ENCODE results near the gene IGF2R.

The IGF2R gene

DNA sequence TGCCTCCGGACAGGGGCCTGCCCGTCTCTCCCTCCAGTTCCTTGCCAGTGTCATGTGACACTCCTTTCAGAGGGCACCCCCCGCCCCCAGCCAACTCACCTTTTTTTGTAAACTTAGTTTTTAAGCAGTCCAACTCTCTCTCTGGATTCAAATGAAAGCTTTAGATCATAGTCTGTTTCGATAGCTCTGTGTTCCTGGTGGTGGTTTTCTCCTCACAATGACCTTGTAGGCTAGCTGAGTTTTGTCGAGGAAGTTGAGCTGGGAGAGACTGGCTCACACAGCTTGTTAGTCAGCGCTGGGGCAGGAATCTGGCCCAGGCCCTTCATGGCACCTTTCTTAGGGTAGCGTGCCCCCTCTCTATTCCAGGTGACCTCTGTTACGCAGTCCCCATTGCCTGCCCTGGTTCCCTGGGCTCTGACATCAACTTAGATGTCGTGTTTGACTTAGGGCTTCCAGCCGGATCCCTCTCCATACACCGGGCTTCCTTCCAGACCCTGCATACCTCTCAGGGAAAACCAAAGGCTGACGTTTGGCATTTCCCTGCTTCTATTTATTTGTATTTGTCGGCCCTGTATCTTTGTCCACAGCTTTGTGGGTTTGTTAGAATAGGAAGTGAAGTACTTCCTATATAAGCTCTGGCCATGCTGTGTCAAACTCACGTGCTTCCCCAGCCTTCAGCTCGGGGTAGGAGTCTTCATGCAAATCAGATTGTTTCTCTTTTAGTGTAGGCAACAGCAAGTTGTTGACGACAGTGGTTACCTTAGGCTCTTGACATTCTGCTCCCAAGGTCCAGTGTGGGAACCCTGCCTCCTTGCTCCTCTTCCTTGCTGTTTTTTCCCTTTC is 12.7 kb downstream of the IGF2R start:
- Histone ChIP-seq H3K36me3 (ENCODE audit: control insufficient read depth, insufficient read depth, low read length) (no peaks in the 10 kb centered on the region), H3K4me1 (ENCODE audit: control insufficient read depth, insufficient read depth, low read length, poor library complexity, severe bottlenecking) (peaks cover 61% of the 10 kb centered on the region), H3K27me3 (replicated peaks; ENCODE audit: control insufficient read depth, insufficient read depth, low read length, poor library complexity, severe bottlenecking) (no peaks in the 10 kb centered on the region), H3K9me3 (ENCODE audit: control insufficient read depth, low read length) (no peaks in the 10 kb centered on the region), H3K4me3 (ENCODE audit: insufficient read depth, low read depth, low read length, poor library complexity, severe bottlenecking) (peak overlapping the region; percentile 32), H3K27ac (ENCODE audit: insufficient read depth, low read length, poor library complexity, severe bottlenecking) (peak overlapping the region; percentile 63)
- DNase-seq = peak in 2 of 3 donors; percentile 31

- no peaks in the 10 kb centered on the region for H3K9me3 ChIP-seq (ENCODE audit: control insufficient read depth, low read length)
- H3K27ac ChIP-seq (ENCODE audit: insufficient read depth, low read length, poor library complexity, severe bottlenecking) = peak overlapping the region; percentile 63
- no peak overlapping the region for H3K4me3 ChIP-seq (ENCODE audit: insufficient read depth, low read depth, low read length, poor library complexity, severe bottlenecking)
- no peak for DNase-seq
- H3K27me3 ChIP-seq (replicated peaks; ENCODE audit: control insufficient read depth, insufficient read depth, low read length, poor library complexity, severe bottlenecking) = no peaks in the 10 kb centered on the region
- no peaks in the 10 kb centered on the region for H3K36me3 ChIP-seq (ENCODE audit: control insufficient read depth, insufficient read depth, low read length)
- peaks cover 60% of the 10 kb centered on the region for H3K4me1 ChIP-seq (ENCODE audit: control insufficient read depth, insufficient read depth, low read length, poor library complexity, severe bottlenecking)
These were observed 14.0 kb downstream of the IGF2R start for GRCh38 chr6:159982731-159983506.

GRCh38 chr6:159983641-159984080 is 14.8 kb downstream of the IGF2R start:
- no peaks in the 10 kb centered on the region for H3K9me3 ChIP-seq (ENCODE audit: control insufficient read depth, low read length)
- peak overlapping the region; percentile 37 for H3K27ac ChIP-seq (ENCODE audit: insufficient read depth, low read length, poor library complexity, severe bottlenecking)
- no peak for DNase-seq
- H3K4me3 ChIP-seq (ENCODE audit: insufficient read depth, low read depth, low read length, poor library complexity, severe bottlenecking) = no peak overlapping the region
- no peaks in the 10 kb centered on the region for H3K27me3 ChIP-seq (replicated peaks; ENCODE audit: control insufficient read depth, insufficient read depth, low read length, poor library complexity, severe bottlenecking)
- peaks cover 53% of the 10 kb centered on the region for H3K4me1 ChIP-seq (ENCODE audit: control insufficient read depth, insufficient read depth, low read length, poor library complexity, severe bottlenecking)
- H3K36me3 ChIP-seq (ENCODE audit: control insufficient read depth, insufficient read depth, low read length) = no peaks in the 10 kb centered on the region

- H3K36me3 ChIP-seq (ENCODE audit: control insufficient read depth, insufficient read depth, low read length) = no peaks in the 10 kb centered on the region
- H3K4me1 ChIP-seq (ENCODE audit: control insufficient read depth, insufficient read depth, low read length, poor library complexity, severe bottlenecking) = peaks cover 54% of the 10 kb centered on the region
- H3K27me3 ChIP-seq (replicated peaks; ENCODE audit: control insufficient read depth, insufficient read depth, low read length, poor library complexity, severe bottlenecking) = no peaks in the 10 kb centered on the region
- no peak overlapping the region for H3K4me3 ChIP-seq (ENCODE audit: insufficient read depth, low read depth, low read length, poor library complexity, severe bottlenecking)
- no peak for DNase-seq
- no peak overlapping the region for H3K27ac ChIP-seq (ENCODE audit: insufficient read depth, low read length, poor library complexity, severe bottlenecking)
- no peaks in the 10 kb centered on the region for H3K9me3 ChIP-seq (ENCODE audit: control insufficient read depth, low read length)
These were observed 15.4 kb downstream of the IGF2R start for GRCh38 chr6:159984268-159984786.

DNA sequence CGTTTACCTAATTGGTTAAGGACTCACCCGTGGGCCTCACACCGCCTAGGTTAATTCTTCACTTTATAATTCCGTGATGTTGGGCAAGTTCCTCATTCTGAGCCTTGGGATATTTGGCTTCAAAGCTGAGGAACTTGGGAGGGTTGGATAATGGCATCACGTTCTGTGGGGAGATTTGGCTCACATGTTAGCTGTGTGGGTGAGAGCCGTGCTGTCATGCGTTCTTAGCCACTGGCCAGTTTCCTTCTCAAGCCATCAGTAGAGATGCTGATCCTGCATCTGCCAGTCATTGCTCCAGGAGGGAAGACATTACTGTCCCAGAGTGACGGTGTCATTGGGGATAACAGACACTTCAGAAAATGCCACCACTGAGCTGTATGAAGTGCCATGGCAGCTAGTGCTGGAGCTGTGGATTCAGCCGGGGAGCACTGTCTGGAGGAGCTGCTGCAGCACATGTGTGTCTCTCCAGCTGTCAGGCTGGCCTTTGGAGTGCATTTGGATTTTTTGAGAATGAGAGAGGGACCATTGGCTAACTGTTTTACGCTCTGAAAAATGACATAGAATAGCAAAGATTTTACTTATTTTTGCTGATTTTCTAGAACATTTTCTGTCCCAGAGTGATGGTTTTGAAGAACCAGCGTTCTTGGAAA is 16.5 kb downstream of the IGF2R start:
- no peaks in the 10 kb centered on the region for H3K27me3 ChIP-seq (replicated peaks; ENCODE audit: control insufficient read depth, insufficient read depth, low read length, poor library complexity, severe bottlenecking)
- no peak overlapping the region for H3K27ac ChIP-seq (ENCODE audit: insufficient read depth, low read length, poor library complexity, severe bottlenecking)
- H3K4me1 ChIP-seq (ENCODE audit: control insufficient read depth, insufficient read depth, low read length, poor library complexity, severe bottlenecking) = peaks cover 52% of the 10 kb centered on the region
- no peak overlapping the region for H3K4me3 ChIP-seq (ENCODE audit: insufficient read depth, low read depth, low read length, poor library complexity, severe bottlenecking)
- no peaks in the 10 kb centered on the region for H3K9me3 ChIP-seq (ENCODE audit: control insufficient read depth, low read length)
- no peaks in the 10 kb centered on the region for H3K36me3 ChIP-seq (ENCODE audit: control insufficient read depth, insufficient read depth, low read length)
- no peak for DNase-seq

DNA sequence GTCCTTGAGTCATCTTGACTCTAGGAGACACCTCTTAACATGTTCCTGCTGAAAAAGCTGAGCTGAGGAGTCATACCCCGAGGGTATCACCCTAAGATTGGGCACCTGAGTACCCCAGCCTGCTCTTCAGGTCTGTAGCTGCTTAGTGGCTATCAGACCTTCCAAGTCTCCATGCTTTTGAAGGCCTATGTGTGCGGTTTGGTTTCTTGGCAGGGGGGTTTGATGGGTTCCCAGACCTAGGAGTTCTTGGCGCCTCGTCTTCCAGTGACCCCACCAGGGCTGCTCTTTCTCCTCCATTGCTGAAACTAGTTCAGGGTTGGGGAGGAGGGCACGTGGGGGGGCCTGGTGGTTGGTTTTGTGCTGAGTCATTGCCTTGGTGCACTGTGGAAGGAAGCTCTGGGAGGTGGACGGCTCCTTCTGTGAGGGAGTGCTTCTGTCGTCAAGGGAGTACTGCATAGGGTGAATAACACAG is 20.1 kb downstream of the IGF2R start:
- H3K27ac ChIP-seq (ENCODE audit: insufficient read depth, low read length, poor library complexity, severe bottlenecking) = no peak overlapping the region
- H3K27me3 ChIP-seq (replicated peaks; ENCODE audit: control insufficient read depth, insufficient read depth, low read length, poor library complexity, severe bottlenecking) = no peaks in the 10 kb centered on the region
- H3K9me3 ChIP-seq (ENCODE audit: control insufficient read depth, low read length) = no peaks in the 10 kb centered on the region
- H3K4me3 ChIP-seq (ENCODE audit: insufficient read depth, low read depth, low read length, poor library complexity, severe bottlenecking) = no peak overlapping the region
- no peak for DNase-seq
- peaks cover 6% of the 10 kb centered on the region for H3K36me3 ChIP-seq (ENCODE audit: control insufficient read depth, insufficient read depth, low read length)
- peaks cover 16% of the 10 kb centered on the region for H3K4me1 ChIP-seq (ENCODE audit: control insufficient read depth, insufficient read depth, low read length, poor library complexity, severe bottlenecking)

DNA sequence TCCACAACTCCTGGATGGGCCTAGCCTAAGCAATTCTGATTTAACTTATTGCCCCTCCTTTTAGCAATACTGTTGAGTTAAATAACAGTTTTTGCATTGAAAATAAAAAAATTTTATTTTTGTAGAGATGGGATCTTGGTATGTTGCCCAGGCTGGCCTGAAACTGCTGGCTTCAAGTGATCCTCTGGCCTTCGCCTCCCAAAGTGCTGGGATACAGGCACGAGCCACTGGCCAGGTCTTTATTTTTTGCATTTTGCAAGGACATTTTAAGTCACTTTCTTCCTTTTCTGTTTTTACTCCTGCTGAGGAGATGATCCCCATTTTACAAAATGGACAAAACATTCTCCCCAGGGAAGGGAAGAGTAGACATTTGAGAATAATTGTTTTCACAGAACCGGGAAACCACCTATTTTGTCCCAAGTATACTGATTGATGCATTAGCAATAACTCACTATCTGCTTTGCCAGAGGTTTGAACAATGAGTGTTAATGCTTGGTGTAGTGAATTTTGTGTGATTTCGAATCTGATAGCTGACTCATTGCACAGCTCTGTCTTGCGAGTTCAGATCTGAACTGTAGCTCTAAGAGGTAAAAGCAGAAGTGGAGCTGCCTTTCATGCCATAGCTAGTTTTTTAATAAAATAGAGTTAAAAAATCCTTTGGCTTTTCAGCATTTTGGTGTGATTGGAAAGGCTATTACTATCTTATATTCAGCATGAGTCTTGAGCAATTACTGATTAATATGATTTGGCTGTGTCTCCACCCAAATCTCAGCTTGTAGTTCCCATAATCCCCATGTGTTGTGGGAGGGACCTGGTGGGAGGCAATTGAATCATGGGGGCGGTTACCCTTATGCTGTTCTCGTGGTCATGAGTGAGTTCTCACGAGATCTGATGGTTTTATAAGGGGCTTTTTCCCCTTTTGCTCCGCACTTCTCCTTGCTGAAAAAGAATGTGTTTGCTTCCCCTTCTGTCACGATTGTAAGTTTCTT is 20.9 kb downstream of the IGF2R start:
- peaks cover 10% of the 10 kb centered on the region for H3K4me1 ChIP-seq (ENCODE audit: control insufficient read depth, insufficient read depth, low read length, poor library complexity, severe bottlenecking)

GRCh38 chr6:159992366-159992765 is 23.5 kb downstream of the IGF2R start:
- Histone ChIP-seq H3K9me3 (ENCODE audit: control insufficient read depth, low read length) (no peaks in the 10 kb centered on the region), H3K4me3 (ENCODE audit: insufficient read depth, low read depth, low read length, poor library complexity, severe bottlenecking) (no peak overlapping the region), H3K27me3 (replicated peaks; ENCODE audit: control insufficient read depth, insufficient read depth, low read length, poor library complexity, severe bottlenecking) (no peaks in the 10 kb centered on the region), H3K36me3 (ENCODE audit: control insufficient read depth, insufficient read depth, low read length) (peaks cover 8% of the 10 kb centered on the region), H3K4me1 (ENCODE audit: control insufficient read depth, insufficient read depth, low read length, poor library complexity, severe bottlenecking) (peaks cover 7% of the 10 kb centered on the region), H3K27ac (ENCODE audit: insufficient read depth, low read length, poor library complexity, severe bottlenecking) (no peak overlapping the region)
- DNase-seq = no peak

More for the DNA sequence above, 20.9 kb downstream of the IGF2R start:
- Histone ChIP-seq H3K27me3 (replicated peaks; ENCODE audit: control insufficient read depth, insufficient read depth, low read length, poor library complexity, severe bottlenecking) (no peaks in the 10 kb centered on the region), H3K9me3 (ENCODE audit: control insufficient read depth, low read length) (no peaks in the 10 kb centered on the region), H3K27ac (ENCODE audit: insufficient read depth, low read length, poor library complexity, severe bottlenecking) (no peak overlapping the region), H3K4me3 (ENCODE audit: insufficient read depth, low read depth, low read length, poor library complexity, severe bottlenecking) (no peak overlapping the region), H3K36me3 (ENCODE audit: control insufficient read depth, insufficient read depth, low read length) (peaks cover 6% of the 10 kb centered on the region)
- no peak for DNase-seq

DNA sequence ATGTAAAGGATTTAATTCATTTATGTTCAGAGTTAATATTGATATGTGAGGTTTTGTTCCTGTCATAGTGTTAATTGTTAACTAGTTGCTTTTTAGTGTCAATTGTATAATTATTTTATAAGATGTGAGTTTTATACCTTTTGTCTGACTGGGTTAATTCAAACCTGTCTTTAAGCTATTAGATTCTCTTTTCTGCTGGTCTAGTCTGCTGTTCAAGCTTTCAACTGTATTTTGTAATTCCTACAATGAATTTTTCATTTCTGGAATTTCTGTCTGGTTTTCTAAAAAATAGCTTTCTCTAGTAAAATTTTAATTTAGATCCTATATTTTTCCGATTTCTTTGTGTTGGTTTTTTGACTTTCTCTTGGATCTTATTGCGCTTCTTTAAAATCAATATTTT is 26.5 kb downstream of the IGF2R start:
- peaks cover 8% of the 10 kb centered on the region for H3K36me3 ChIP-seq (ENCODE audit: control insufficient read depth, insufficient read depth, low read length)
- no peaks in the 10 kb centered on the region for H3K9me3 ChIP-seq (ENCODE audit: control insufficient read depth, low read length)
- DNase-seq = no peak
- no peaks in the 10 kb centered on the region for H3K27me3 ChIP-seq (replicated peaks; ENCODE audit: control insufficient read depth, insufficient read depth, low read length, poor library complexity, severe bottlenecking)
- H3K4me1 ChIP-seq (ENCODE audit: control insufficient read depth, insufficient read depth, low read length, poor library complexity, severe bottlenecking) = peaks cover 7% of the 10 kb centered on the region
- H3K4me3 ChIP-seq (ENCODE audit: insufficient read depth, low read depth, low read length, poor library complexity, severe bottlenecking) = no peak overlapping the region
- H3K27ac ChIP-seq (ENCODE audit: insufficient read depth, low read length, poor library complexity, severe bottlenecking) = no peak overlapping the region
